GM12878 (cell line): ENCODE results near the gene LRRC4B. TPM values are rescaled to one million over a fixed set of nuclear protein-coding genes. Genes with fewer than 3 reads are reported as not detected.

ENCODE experiments used
- BCL3 ChIP-seq: IDR thresholded peaks from 2 replicates; pipeline ENCODE4 v1.6.1; 2011; ENCODE audit warnings: borderline replicate concordance, low read depth, mild to moderate bottlenecking, moderate library complexity, low read length; ENCODE audit not compliant: insufficient read depth, poor library complexity, severe bottlenecking
- CBX3 ChIP-seq: fragments of 200-600 bp; sonication (generic); IDR thresholded peaks from 2 replicates; pipeline ENCODE4 v1.6.1; 2016; ENCODE audit warnings: low read depth, borderline replicate concordance
- CREM ChIP-seq: IDR thresholded peaks from 2 replicates; pipeline ENCODE4 v1.6.1; 2014; ENCODE audit warnings: antibody characterized with exemption, low read depth
- NFYA ChIP-seq: IDR thresholded peaks from 2 replicates; pipeline ENCODE4 v1.6.1; 2011; ENCODE audit warnings: low read depth, mild to moderate bottlenecking, low read length, improper control_type of control experiment, borderline replicate concordance
- RAD21 ChIP-seq: IDR thresholded peaks from 2 replicates; pipeline ENCODE4 v1.6.1; 2011; ENCODE audit warnings: mild to moderate bottlenecking, low read depth, low read length, moderate library complexity; ENCODE audit not compliant: insufficient read depth
- SUPT20H ChIP-seq: IDR thresholded peaks from 2 replicates; pipeline ENCODE4 v1.6.1; 2011; ENCODE audit warnings: low read depth, mild to moderate bottlenecking, low read length, moderate library complexity, borderline replicate concordance; ENCODE audit not compliant: control insufficient read depth
- YY1 ChIP-seq: IDR thresholded peaks from 2 replicates; pipeline ENCODE4 v1.6.1; 2011; ENCODE audit warnings: low read depth, mild to moderate bottlenecking, low read length
- polyA plus RNA-seq, 11 experiments: library from polyadenylated mRNA; depleted of rRNA in 4 of 11; unstranded in 6 of 11; stranded (reverse) in 5 of 11; fragments of >200 nt; fragmentation: Nextera tagmentation in 4 of 11; fragmentation: Illumina TruSeq in 1 of 11; extraction: Ambion mirVana in 4 of 11; extraction: Trizol in 1 of 11; gene quantifications; 1 replicate in 1 of 11; 2 replicates in 10 of 11; pipeline versions ENCODE4 v1.2.1 to v1.2.3, GENCODE V29; 2011 to 2016; ENCODE audit warnings: inconsistent platforms in 2 of 11, missing spikeins in 2 of 11, low read depth in 1 of 11
- total RNA-seq, 4 experiments: library from RNA; depleted of rRNA in 3 of 4; stranded (reverse); fragments of >200 nt in 3 of 4; fragmentation: Illumina TruSeq in 1 of 4; extraction: Trizol in 1 of 4; gene quantifications; 2 replicates each; pipeline versions ENCODE4 v1.2.1 to v1.2.3, GENCODE V29; 2013 to 2021
- TF ChIP-seq, protein P1 (sequence below): fragments of 450-650 bp; formaldehyde crosslinking; IDR thresholded peaks from 2 replicates; pipeline ENCODE4 v1.4.0; 2020; ENCODE audit warnings: mild to moderate bottlenecking, moderate library complexity
- TF ChIP-seq, protein P2 (sequence below), 3 experiments: IDR thresholded peaks in 2 of 3; conservative IDR thresholded peaks in 1 of 3; 2 replicates each; pipeline ENCODE4 v1.5.1; 2011; ENCODE audit warnings: low read depth in 3 of 3, low read length in 3 of 3, mild to moderate bottlenecking in 3 of 3, control low read depth in 2 of 3, moderate library complexity in 2 of 3, inconsistent platforms in 1 of 3, mixed read lengths in 1 of 3; ENCODE audit not compliant: control insufficient read depth in 2 of 3, insufficient read depth in 1 of 3; ENCODE audit errors: extremely low read depth in 1 of 3
- TF ChIP-seq, protein P3 (sequence below): IDR thresholded peaks from 2 replicates; pipeline ENCODE4 v1.6.1; 2011; ENCODE audit warnings: low read depth, mild to moderate bottlenecking, low read length, moderate library complexity, borderline replicate concordance; ENCODE audit errors: extremely low read depth

LRRC4B gene
- total and polyA plus RNA-seq, 10 of the 15 experiments (the other 5 are each of a cell fraction or from before 2014, with no cell fraction given) = 0.14 TPM; not detected in 9

DNA sequence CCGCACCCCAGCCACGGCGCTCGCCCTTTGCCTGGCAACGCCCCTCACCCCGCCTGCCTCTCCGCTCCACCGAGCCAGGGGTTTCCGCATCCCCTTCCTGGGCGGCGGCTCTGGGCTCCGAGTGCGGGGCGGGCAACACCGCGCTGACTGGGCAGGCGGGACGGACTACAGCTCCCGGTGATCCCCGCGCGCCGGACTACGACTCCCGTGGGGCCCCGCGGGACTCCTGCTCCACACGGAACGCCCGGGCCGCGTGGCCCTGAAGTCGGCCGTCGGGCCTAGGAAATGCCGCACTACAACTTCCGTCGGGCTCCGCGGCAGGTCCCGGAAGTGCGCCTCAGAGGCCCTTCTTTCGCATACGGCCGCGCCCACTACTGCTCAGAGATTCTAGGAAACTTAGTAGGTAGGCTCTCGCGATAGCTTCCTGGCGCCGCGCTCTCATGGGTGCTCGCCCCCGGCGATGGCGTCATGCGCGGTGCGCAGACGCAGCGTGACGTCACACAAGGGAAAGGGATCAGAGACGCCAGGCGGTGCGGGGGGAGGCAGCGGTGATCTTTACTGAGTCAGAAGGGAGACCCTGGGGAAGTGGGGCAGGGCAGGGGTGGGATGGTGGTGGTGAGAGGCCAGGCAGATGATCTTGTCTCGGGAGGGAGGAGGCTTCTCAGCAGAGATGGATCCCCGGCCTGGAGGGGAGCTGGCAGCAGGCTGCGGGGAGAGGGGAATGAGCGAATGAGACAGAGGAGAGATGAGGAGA is 57.0 kb downstream of the LRRC4B start, which contains the start of gene JOSD2 (continued):
- TF ChIP-seq, protein P1, sequence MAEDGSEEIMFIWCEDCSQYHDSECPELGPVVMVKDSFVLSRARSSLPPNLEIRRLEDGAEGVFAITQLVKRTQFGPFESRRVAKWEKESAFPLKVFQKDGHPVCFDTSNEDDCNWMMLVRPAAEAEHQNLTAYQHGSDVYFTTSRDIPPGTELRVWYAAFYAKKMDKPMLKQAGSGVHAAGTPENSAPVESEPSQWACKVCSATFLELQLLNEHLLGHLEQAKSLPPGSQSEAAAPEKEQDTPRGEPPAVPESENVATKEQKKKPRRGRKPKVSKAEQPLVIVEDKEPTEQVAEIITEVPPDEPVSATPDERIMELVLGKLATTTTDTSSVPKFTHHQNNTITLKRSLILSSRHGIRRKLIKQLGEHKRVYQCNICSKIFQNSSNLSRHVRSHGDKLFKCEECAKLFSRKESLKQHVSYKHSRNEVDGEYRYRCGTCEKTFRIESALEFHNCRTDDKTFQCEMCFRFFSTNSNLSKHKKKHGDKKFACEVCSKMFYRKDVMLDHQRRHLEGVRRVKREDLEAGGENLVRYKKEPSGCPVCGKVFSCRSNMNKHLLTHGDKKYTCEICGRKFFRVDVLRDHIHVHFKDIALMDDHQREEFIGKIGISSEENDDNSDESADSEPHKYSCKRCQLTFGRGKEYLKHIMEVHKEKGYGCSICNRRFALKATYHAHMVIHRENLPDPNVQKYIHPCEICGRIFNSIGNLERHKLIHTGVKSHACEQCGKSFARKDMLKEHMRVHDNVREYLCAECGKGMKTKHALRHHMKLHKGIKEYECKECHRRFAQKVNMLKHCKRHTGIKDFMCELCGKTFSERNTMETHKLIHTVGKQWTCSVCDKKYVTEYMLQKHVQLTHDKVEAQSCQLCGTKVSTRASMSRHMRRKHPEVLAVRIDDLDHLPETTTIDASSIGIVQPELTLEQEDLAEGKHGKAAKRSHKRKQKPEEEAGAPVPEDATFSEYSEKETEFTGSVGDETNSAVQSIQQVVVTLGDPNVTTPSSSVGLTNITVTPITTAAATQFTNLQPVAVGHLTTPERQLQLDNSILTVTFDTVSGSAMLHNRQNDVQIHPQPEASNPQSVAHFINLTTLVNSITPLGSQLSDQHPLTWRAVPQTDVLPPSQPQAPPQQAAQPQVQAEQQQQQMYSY = no peak
- TF ChIP-seq CREM (peak; percentile 100), YY1 (peak; percentile 50), SUPT20H (no peak), RAD21 (no peak), NFYA (no peak), CBX3 (no peak), BCL3 (peak; percentile 20)
- TF ChIP-seq, protein P2, sequence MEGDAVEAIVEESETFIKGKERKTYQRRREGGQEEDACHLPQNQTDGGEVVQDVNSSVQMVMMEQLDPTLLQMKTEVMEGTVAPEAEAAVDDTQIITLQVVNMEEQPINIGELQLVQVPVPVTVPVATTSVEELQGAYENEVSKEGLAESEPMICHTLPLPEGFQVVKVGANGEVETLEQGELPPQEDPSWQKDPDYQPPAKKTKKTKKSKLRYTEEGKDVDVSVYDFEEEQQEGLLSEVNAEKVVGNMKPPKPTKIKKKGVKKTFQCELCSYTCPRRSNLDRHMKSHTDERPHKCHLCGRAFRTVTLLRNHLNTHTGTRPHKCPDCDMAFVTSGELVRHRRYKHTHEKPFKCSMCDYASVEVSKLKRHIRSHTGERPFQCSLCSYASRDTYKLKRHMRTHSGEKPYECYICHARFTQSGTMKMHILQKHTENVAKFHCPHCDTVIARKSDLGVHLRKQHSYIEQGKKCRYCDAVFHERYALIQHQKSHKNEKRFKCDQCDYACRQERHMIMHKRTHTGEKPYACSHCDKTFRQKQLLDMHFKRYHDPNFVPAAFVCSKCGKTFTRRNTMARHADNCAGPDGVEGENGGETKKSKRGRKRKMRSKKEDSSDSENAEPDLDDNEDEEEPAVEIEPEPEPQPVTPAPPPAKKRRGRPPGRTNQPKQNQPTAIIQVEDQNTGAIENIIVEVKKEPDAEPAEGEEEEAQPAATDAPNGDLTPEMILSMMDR (IDR thresholded peaks at IDR 0.05 in 2 of 3, conservative IDR thresholded peaks at IDR 0.05 in 1 of 3; ENCODE audit: control insufficient read depth in 2 of 3, extremely low read depth in 1 of 3, insufficient read depth in 1 of 3, low read depth in 3 of 3, low read length in 3 of 3) = no peak
- TF ChIP-seq, protein P3, sequence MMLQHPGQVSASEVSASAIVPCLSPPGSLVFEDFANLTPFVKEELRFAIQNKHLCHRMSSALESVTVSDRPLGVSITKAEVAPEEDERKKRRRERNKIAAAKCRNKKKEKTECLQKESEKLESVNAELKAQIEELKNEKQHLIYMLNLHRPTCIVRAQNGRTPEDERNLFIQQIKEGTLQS = peak; percentile 46; the same call in 1 of the 2 replicates
